ENCODE results near the gene CBL. TPM values are rescaled to one million over a fixed set of nuclear protein-coding genes. Genes with fewer than 3 reads are reported as not detected.

CBL gene
- total RNA-seq, 1 donor, result 11.4 TPM

GRCh38 chr11:119347940-119348605 is 141.9 kb downstream of the CBL start:
- no peak for TF ChIP-seq CTCF (IDR thresholded peaks at IDR 0.05; ENCODE audit: insufficient read depth, low read length)
- no peak overlapping the region for H3K4me3 ChIP-seq (ENCODE audit: low read depth, low read length)
- DNase-seq (ENCODE audit: low read depth), result no peak

GRCh38 chr11:119350302-119350701 is 144.2 kb downstream of the CBL start:
- H3K4me3 ChIP-seq (ENCODE audit: low read depth, low read length), result no peak overlapping the region
- DNase-seq (ENCODE audit: low read depth), result no peak
- no peak for TF ChIP-seq CTCF (IDR thresholded peaks at IDR 0.05; ENCODE audit: insufficient read depth, low read length)

GRCh38 chr11:119351232-119351631 is 145.1 kb downstream of the CBL start:
- TF ChIP-seq CTCF (IDR thresholded peaks at IDR 0.05; ENCODE audit: insufficient read depth, low read length), result no peak
- no peak overlapping the region for H3K4me3 ChIP-seq (ENCODE audit: low read depth, low read length)
- no peak for DNase-seq (ENCODE audit: low read depth)

- no peak overlapping the region for H3K4me3 ChIP-seq (ENCODE audit: low read depth, low read length)
- TF ChIP-seq CTCF (IDR thresholded peaks at IDR 0.05; ENCODE audit: insufficient read depth, low read length), result no peak
- peak; percentile 42 for DNase-seq (ENCODE audit: low read depth)
These were observed 146.7 kb downstream of the CBL start for GRCh38 chr11:119352857-119353260.

- no peak for TF ChIP-seq CTCF (IDR thresholded peaks at IDR 0.05; ENCODE audit: insufficient read depth, low read length)
- no peak for DNase-seq (ENCODE audit: low read depth)
- no peak overlapping the region for H3K4me3 ChIP-seq (ENCODE audit: low read depth, low read length)
These were observed 149.1 kb downstream of the CBL start for GRCh38 chr11:119355091-119355843.

- H3K4me3 ChIP-seq (ENCODE audit: low read depth, low read length), result peak overlapping the region; percentile 67
- DNase-seq (ENCODE audit: low read depth), result peak; percentile 73
- TF ChIP-seq CTCF (IDR thresholded peaks at IDR 0.05; ENCODE audit: insufficient read depth, low read length), result peak; percentile 79
These were observed 150.4 kb downstream of the CBL start for GRCh38 chr11:119356349-119357031.

Data from fibroblast of the aortic adventitia (primary cell).